ENCODE measurements around the gene ARHGEF26.

Gene ARHGEF26

DNA sequence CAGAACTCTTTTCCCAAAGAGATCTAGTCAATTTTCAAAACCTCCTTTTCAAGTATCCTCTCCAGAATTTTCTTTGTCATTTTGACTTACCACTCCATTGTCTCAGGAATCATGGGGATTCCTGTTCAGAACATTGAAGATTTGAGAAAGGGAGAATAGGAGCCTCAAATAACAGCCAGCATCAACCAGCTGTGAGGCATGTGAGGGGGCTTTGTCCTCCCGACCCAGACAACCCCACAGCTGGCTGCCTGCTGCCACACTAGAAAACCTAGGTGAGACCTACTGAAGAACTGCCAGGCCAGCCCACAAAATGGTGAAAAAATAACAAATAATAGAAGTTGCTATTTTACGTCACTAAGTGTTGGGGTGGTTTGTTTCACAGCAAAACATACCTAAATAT is 5.9 kb upstream of the ARHGEF26 start:
- no peak for DNase-seq

DNA sequence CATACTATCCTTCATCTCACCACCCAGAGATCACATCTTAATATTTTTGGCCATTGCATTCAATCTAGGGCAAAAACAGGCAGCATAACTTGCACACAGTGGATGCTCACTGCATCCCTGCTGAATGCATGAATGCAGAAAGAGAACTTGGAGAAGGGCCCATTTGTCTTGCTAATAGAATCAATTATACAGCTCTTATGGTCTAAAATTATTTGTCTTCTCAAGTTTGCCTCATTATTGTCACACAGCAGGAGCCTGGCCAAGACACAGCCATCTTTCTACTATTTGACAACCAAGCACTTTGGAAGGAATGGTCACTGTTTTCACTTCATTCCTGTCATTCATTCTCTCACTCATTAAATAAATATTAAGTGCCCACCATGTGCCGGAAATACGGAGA is 1.2 kb upstream of the ARHGEF26 start:
- no peak for DNase-seq

DNA sequence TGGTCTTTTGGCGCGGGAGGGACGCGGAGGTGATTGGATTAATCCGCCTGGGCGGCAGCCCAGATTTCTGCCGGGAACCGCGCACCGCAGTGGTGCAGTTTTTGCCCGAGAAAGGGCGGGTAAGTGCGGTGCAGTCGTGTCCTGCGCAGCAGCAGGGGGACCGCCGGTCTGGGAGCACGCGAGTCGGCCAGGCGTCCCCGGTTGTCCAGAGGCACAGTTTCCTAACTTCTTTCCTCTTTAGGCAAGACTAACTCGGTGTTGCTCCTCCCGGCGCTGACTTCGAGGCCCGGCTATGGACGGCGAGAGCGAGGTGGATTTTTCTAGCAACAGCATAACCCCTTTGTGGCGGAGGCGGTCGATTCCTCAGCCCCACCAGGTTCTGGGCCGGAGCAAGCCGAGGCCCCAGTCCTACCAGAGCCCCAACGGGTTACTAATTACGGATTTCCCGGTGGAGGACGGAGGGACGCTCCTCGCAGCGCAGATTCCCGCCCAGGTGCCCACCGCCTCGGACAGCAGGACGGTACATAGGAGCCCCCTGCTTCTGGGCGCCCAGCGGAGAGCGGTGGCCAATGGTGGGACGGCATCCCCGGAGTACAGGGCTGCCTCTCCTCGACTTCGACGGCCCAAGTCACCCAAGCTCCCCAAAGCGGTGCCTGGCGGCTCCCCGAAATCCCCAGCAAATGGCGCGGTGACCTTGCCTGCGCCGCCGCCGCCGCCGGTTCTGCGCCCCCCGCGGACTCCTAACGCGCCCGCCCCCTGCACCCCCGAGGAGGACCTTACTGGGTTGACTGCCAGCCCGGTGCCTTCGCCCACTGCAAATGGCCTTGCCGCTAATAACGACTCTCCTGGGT is 736 bp downstream of the ARHGEF26 start:
- DNase-seq = no peak

DNA sequence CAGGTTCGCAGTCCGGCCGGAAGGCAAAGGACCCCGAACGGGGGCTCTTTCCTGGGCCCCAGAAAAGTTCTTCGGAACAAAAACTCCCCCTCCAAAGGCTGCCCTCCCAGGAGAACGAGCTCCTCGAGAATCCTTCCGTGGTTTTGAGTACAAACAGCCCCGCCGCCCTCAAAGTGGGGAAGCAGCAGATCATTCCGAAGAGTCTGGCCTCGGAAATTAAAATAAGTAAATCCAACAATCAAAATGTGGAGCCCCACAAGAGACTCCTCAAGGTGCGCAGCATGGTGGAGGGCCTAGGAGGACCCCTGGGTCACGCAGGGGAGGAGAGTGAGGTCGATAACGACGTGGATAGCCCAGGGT is 1.3 kb downstream of the ARHGEF26 start:
- DNase-seq = no peak

DNA sequence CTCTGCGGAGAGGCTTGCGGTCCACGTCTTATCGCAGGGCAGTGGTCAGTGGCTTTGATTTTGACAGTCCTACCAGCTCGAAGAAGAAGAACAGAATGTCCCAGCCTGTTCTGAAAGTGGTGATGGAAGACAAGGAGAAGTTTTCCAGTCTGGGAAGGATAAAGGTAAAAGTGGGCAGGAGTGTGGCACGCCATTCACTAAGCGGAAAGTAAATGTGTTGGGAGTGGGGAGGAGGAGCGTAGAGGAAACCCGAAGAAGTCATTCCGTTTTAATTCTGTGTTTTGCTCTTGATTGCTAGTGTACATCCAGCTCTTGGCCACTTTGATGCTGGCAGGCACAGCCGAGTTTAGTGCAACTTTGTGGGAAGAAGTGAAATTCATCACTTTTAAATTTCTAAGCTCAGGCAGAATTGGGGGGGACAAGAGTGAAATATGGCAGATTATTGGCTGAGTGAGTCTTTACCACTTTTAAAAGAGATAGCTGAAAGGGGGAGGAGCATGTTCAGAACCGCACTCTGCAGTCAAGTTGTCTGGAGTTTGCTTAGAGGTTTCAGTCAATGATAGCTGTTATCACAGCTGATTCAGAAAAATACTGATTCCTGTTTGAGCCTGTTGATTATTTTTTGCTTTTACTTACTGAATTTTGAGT is 1.8 kb downstream of the ARHGEF26 start:
- no peak for DNase-seq

DNA sequence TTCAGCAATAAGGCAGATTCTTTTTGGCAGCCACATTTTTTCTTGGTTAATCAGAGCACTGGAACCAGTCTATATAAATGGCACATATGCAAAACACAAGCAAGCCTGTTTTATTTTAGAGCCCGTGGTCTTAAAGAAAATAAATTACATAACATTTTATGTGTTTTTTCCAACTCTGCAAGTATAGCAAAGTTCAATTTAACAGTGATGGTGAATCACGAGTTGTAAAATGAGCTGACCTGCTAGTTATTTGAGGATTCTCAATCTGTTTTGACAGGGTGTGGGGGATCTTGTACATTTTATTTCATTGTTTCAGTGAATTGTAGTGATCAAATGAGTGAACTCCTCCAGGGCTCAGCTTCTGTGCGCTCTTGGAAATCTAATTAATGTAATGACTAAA is 2.7 kb downstream of the ARHGEF26 start:
- DNase-seq = no peak

DNA sequence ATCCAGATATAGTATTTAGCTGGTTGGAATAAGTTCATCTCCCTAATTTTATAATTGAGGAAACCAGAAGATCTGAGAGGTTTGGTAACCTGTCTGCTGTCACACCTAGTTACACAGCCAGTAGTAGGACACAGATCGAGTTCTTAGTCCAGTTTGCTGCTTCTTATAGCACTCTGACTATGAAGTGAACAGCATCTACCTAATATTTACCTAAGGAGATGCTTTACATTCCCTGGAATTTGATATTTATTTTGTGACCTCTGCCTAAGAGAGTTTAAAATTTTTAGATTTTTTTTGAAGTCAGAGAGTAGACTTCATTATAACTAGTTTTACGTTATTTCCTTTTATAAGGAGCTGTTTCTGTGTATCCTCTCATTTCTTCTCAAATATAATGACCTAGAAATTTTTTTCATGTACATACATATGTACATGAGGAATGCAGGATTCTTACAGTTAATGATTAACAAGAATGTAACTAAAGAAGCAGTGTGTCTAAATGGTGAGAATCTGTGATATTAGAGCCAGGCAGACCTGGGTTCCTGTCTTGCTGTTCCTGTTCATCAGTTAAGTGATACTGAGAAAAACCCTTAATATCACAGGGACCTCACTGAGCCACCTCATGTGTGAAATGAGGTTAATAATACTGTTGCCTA is 4.3 kb downstream of the ARHGEF26 start:
- DNase-seq = no peak

DNA sequence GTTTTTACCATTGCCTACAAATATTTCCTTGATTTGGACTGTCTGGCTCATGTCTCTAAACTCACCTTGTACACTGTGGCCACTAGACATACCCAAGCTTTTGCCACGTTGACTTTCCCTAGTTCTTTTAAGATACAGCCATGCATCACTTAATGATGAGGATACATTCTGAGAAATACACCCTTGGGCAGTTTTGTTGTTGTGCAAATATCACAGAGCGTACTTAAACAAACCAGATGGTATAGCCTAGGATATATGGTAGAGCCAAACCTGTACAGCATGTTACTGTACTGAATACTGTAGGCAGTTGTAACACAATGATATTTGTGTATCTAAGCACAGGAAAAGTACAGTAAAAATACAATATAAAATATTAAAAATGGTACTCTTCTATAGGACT is 5.5 kb downstream of the ARHGEF26 start:
- DNase-seq = no peak

DNA sequence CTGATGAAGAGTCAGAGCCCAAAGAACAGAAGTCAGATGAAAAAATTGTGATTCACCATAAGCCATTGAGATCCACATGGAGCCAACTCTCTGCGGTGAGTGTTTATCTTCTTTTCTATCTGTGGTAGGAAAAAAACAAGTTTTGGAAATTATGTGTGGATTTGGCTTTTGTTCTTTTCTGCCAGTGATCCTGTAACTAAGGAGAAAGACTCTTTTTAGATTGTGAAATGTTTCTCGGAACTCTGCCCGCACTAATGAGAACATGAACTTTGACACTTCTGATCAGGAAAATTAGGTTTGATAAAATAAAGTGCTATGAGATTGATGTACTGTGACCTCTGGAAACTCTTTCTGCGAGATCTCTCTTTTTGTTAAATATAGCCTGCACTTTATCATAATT is 8.4 kb downstream of the ARHGEF26 start:
- DNase-seq = no peak

DNA sequence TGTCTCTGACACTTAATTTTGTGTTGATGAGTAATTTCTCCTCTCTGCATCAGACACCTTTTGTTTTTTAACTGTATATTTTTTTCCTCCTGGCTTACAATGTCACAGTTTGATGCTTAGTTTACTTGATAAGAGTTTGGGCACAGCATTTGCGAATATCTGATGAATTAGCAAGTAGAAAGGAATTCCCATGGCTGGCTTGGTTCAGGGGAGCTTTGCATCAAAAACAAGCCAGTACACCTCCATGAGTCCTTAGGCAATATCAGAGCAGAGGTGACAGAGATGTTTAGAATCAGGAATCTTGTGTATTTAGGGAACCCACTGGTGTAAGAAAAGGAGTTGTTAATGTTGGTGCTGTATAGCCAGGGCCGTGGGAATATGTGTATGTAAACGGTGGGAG is 9.3 kb downstream of the ARHGEF26 start:
- DNase-seq = no peak

DNA sequence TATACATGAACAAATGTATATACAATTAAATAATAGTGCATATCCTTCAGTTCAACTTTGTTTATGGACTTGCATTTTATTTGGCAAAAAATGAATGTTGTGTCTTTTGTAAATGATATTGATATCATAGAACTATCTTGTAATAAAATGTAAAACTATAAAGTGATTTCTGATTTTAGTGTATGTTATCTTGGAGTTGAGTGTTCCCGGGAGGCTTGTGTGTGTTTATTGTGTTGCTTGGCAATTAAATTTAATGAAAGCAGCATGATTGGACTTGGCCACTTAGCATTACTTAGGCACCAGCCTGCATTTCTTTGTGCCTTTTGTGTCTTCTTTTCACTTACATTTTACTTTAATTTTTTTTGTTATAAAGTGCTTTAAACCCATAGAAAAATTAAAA is 10.6 kb downstream of the ARHGEF26 start:
- no peak for DNase-seq

DNA sequence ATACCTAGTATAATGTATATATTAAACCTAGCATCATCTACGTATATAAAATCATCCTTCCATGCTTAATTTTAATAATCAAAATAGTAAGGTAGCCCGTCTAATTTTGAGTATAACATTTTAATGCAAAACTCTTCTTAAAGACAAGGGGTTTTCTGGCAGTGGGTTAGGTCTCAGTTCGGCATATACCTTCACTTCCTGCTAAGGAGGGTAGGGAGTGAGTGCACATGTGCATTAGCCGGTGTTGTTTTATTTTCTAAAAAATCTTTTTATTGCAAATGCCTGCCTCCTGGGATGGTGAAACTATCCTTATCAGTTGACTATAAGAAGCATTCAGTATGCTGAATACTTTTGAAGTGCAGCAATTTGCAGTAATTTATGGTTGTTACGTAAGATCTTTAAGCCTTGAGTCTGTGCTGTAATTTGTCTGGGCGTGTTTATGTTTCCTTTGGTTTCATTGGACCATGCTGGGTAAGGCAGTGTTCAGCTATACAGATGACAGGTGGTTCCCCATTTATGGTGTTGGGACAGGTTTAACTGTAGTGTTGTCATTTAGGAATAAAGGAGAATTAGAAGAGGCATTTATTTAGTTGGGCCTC is 11.7 kb downstream of the ARHGEF26 start:
- DNase-seq = no peak

DNA sequence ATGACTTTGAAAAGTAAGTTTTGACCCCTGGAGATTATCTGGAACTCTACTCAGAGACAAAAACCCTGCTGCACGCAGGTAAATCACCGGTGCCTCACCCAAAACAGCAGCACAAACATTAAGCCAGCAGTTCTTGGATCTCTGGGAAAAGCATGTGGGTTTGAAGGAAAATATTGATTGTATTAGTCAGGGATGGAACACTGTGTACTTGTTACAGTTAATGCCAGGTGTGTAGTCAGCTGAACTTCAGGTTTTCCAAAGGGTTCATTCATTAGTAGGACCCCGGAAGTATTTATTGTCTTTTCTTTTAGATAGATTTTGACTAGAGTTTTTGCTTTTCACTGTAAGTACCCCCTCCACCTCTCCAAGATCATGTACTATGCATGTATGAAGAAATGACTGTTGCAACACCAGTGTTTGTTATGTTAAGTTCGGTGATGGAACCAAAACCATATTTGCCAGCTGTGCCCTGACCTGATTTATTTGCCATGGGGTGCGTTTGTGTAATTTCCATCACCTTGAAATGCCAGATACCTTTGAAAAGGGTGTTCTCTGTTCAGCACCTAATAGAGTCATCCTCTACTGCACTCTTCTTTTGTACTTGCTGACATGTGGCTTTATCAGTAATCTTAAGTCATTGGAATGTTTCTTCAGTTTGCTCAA is 14.5 kb downstream of the ARHGEF26 start:
- DNase-seq = no peak

DNA sequence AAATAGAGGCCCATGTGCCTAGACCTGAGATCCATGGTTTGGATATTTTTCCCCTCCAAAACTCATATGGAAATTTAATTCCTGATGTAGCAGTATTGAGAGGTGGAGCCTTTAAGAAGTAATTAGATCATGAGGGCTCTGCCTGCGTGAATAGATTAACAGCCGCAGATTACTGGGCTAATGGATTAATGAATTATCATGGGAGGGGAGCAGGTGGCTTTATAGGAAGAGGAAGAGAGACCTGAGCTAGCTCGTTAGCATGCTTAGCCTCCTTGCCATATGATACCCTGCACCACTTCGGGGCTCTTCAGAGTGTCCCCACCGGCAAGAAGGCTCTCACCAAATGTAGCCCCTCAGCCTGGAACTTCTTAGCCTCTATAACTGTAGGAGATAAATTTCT is 15.8 kb downstream of the ARHGEF26 start:
- no peak for DNase-seq

DNA sequence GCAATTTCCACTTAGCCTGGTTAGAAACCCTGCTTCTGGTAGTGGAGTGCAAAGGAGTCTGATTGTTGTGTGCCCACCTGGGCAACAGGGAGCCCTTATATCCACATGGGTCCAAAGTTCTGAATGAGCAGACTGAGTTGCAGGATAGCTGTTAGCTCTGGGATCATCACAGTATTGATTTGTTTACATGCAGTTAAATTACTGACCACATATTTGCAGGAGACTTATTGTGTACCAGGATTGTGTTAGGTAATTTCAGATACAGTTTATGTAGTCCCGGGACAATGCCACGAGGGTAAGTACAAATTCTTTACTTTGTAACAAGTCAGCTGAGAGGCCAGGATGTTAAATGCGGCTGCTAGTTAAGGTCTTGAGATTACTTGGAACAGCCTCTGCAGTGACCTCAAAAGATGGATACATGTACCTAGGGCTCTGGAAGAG is 18.8 kb downstream of the ARHGEF26 start:
- DNase-seq = no peak

DNA sequence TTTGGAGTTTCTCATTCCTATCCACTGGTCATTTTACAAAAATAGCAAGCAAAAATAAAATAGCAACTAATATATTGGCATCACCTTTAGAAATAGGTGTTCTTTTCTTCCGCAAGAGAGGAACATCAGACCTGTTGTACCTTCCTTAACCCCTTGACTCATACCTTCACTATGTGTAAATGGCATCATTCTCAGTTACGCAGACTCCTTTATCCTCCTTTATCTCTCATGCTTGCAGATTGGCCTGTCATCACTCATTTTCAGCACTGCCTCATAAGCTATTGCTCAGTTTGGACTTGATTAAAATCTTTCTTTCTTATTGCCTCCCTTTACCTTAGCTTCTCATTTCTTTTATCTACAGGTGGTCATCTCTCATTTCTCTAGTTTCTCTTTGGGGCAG is 21.4 kb downstream of the ARHGEF26 start:
- no peak for DNase-seq

DNA sequence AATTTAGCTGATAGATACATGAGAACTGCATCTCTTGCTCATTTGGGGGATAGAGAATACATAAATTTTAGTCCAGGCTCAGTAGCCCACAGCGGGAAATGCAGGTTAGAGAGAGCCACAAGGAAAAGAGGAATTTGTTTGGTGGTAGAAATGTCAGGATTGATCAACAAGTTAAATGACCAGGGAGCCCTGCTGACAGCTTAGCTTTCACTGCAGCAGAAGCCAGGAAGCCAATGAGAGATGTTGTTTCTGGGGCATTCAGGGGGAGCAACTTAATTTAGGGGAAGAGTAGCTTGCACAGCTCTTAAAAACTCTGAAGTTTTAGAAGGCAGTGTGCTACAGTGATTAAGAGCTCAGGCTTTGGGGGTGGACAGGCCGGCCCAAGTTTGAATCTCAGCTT is 22.7 kb downstream of the ARHGEF26 start:
- no peak for DNase-seq

DNA sequence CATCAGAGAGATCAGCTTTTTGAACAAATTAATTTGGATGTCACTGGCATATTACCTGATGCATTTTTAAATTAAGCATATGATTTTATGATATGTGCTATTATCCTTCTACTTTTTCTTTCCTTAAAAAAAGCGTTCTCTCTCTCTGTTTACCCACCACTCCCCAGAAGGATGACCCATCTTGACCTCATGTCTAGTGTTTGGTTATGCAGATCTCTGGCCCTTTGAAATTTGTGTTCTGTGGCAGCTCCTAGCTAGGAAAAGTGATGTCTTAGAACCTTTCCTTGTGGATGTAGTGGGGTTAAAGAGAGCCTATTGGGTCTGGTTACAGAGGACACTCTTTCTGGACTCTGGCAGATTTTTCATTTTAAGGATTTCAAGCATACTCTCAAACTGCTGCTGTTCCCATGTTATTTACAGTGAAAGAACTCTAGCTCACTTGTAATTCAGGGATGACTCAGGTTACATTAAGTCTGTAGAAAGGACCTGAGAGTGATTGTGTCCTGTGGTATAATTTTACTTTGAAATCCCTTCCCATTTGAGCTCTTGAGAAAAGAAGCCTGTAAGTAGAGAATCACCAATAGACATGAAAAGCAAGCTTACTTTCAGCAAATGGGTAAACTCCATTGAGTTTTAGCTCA is 23.8 kb downstream of the ARHGEF26 start:
- no peak for DNase-seq

DNA sequence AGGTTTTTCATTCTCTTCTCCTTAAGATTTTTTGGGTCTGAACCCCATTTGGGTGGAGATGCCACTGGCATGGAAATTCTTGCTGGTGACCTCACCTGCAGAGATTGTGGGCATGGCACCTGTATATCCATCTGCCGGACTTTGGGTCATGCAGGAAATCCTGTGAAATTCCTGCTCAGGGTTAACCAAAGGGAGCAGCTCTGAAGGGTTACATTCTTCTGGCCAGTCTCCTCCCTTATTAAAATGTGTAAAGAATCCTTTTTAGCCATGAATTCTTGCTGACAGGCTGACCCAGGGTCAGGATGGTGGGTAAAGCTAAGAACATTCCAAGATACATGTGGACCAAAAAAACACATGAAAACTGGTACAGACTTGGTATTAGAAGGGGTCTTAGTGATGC is 27.4 kb downstream of the ARHGEF26 start:
- no peak for DNase-seq

DNA sequence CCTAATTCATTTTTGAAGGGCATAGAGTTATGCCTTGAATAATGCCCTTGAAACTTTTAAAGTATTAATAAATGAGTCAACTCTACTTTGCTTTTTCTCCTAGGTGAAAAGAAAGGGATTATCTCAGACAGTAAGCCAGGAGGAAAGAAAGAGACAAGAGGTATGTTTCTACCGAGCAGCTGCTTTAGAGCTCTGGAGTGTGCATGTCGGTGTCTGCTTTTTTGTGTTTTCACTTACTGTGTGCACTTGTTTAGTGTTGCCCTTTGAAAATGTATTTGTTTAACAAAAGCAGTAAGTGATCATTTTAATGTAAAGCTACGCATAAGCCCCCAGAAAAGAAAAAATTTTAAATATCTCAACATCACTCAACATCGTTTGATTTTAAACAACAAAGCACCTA is 28.1 kb downstream of the ARHGEF26 start:
- DNase-seq = no peak

DNA sequence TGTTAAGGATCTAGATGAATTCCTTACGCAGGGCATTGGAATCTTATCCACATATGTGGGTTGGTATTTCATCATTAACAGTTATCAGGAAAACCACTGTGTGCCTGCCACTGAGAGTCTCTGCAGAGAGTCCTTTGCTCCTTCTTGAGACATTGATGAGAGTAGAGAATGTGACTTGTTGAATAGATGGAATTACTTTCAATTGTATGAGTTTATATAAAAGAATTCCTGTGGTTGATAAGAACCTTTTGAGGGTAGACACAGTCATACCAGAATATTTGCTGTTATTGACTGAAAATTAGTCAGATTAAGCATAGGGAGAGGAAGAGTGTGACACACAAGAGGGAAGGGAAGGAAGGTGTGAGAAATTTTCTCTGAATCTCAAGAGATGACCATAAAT is 30.8 kb downstream of the ARHGEF26 start:
- DNase-seq = no peak

DNA sequence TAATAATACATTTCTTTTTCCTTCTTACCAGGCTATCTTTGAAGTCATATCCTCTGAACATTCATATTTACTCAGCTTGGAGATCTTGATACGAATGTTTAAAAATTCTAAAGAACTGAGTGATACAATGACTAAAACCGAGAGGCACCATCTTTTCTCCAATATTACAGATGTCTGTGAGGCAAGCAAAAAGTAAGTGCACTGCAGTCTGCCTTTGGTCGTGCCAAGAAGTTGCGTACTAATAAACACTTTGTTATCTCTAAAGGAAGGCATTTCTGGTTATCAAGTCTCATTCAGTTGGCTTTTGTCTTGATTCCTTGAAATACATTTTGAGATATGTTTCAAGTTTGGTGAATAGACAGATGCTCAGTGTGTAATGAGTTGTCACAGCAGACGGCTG is 31.6 kb downstream of the ARHGEF26 start:
- DNase-seq = no peak

DNA sequence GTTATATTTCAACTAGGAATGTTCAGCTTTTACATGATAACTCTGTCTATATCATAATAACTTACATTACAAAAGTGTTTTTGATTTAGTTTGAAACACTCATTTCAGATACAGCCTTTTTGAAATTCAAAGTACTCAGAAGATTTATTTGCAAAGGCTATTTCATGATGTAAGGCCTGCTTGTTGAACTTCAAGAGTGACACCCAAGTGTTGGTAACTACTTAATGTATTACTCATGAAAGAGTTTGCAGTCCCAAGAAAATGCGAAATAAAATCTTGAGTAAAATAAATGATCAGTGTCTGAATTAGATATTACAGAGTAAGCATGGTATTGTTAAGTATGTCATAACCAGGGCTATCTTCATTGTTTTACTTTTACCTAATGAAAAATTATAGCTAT is 35.3 kb downstream of the ARHGEF26 start:
- DNase-seq = no peak
